GM21717 (cell line): ENCODE measurements around the gene IPO4.

Experiments used
- ATAC-seq: cut with Tn5 transposase; IDR thresholded peaks from one replicate; pipeline ENCODE4 v1.9.1; 2021; ENCODE audit warnings: mild to moderate bottlenecking, moderate library complexity; ENCODE audit not compliant: unreplicated experiment

Gene IPO4

GRCh38 chr14:24132976-24133375 is 55.6 kb downstream of the IPO4 start:
- no peak for ATAC-seq

GRCh38 chr14:24132061-24132685 is 56.4 kb downstream of the IPO4 start:
- no peak for ATAC-seq

GRCh38 chr14:24131549-24131966 is 57.1 kb downstream of the IPO4 start:
- no peak for ATAC-seq

GRCh38 chr14:24130717-24131548 is 57.7 kb downstream of the IPO4 start:
- ATAC-seq: no peak

- ATAC-seq: no peak
Measured at GRCh38 chr14:24130380-24130716, 58.3 kb downstream of the IPO4 start, which contains the start of gene FITM1. TSS of gene FITM1 (plus strand) at chr14:24130659. CDS start at chr14:24131564, 905 bp downstream.
